ENCODE results near the gene CACHD1.

DNA sequence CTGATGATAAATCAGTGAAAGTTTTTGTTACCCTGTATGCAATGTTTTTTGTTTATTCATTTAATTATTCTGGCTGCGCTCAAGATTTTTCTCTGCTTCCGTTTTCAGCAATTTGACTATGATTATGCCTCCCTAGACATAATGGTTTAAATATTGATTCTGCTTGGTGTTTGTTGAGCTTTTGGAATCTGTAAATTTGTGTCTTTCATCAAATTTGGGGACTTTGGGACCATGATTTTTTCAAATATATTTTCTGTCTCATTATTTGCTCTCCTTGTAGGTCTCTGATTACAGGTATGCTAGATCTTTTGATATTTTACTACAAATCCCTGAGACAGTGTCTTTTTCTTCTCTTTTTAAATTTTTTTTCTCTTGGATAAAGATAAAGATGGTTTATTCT is 92.1 kb downstream of the CACHD1 start:
- TF ChIP-seq, protein P1, sequence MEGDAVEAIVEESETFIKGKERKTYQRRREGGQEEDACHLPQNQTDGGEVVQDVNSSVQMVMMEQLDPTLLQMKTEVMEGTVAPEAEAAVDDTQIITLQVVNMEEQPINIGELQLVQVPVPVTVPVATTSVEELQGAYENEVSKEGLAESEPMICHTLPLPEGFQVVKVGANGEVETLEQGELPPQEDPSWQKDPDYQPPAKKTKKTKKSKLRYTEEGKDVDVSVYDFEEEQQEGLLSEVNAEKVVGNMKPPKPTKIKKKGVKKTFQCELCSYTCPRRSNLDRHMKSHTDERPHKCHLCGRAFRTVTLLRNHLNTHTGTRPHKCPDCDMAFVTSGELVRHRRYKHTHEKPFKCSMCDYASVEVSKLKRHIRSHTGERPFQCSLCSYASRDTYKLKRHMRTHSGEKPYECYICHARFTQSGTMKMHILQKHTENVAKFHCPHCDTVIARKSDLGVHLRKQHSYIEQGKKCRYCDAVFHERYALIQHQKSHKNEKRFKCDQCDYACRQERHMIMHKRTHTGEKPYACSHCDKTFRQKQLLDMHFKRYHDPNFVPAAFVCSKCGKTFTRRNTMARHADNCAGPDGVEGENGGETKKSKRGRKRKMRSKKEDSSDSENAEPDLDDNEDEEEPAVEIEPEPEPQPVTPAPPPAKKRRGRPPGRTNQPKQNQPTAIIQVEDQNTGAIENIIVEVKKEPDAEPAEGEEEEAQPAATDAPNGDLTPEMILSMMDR (IDR thresholded peaks at IDR 0.05; ENCODE audit: insufficient read depth, low read length), result no peak
- no peak for TF ChIP-seq SPI1 (IDR thresholded peaks at IDR 0.05; ENCODE audit: borderline replicate concordance, low read depth)

All from HL-60 (cell line).